HG03045 (cell line): ENCODE data around the gene DISP3.

Experiments used
- ATAC-seq: cut with Tn5 transposase; IDR thresholded peaks from one replicate; pipeline ENCODE4 v1.9.1; 2021; ENCODE audit warnings: mild to moderate bottlenecking, moderate library complexity; ENCODE audit not compliant: unreplicated experiment

The DISP3 gene

GRCh38 chr1:11538886-11539285 lies 59.9 kb downstream of the DISP3 start:
- no peak for ATAC-seq

DNA sequence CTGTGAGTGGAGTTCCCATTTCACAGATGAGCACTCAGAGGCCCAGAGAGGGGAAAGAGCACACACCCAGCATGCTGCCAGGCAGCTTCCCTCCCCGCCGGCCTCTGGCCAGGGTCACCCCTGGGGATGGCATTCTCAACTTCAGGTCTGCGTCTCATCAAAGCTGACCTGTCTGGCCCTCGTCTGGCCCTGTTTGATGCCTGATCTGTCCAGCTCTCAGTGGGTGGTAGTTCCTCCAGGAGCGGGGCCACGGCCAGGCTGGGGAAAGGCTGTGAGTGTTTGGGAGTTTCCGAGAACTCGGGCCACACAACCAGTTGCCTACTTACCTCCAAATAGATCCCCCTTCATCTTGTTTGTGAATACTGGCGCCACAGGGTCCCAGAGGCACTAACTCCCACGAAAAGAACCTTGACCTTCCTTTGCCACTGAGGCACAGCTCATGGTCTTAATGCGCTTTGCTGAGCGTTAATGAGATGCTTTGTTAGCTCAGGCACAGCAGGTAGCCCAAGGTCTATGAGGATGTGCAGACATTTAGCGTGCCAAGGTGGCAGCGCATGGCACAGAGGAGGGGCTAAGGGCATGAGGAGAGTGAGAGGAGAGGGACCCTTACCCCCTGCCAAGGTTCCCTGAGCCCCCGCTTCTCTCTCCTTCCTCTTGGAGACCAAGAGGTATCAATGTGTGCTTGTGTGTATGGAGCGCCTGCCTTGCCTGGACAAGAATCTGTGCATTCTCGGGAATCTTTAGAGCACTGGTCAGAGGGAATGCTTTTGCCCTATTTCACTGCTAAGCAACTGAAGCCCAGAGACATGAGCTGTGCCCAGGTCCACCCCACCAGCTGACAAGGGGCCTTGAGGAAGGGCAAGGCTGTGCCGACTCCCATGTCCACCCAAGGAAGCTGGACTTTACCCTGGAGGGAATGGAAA lies 61.2 kb downstream of the DISP3 start:
- ATAC-seq: no peak

GRCh38 chr1:11540773-11541160 lies 61.8 kb downstream of the DISP3 start:
- ATAC-seq: no peak

GRCh38 chr1:11541236-11541635 lies 62.3 kb downstream of the DISP3 start:
- ATAC-seq: no peak

DNA sequence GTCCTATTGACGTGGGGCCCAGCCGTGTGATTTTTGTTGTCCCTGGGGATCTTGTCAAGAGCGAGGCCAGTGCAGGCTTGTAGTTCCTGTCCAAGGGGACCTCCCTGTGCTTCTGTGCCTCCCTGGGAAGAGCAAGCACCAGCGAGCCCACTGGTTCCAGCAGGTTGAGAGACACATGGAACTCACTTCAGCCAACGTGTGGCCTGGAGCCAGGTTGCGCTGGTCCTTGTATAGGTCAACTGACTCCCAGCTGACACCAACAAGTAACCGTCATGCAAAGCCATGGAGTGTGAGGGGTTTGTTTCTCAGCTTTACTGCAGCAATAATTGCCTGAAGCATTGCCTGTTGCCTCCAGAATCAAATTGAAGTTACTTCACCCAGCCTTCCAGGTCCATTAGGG lies 63.0 kb downstream of the DISP3 start:
- ATAC-seq: no peak

DNA sequence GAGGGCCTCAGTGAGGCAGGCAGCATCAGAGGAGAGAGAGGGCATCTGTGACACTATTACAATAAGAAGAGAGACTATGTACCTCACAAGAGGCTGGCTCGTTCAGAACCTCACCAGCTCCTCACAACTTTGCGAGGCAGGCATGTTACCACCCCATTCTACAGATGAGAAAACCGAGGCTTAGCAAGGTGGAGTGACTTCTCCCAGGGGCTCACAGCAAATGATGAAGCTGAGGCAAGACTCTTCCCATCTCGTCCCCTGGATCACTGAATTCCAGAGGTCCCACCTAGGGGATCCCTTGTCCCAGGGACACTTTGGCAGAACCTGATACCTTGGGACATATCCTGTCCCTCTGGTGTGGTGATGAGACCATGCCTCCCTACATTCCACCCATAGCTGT lies 64.4 kb downstream of the DISP3 start:
- ATAC-seq: no peak

DNA sequence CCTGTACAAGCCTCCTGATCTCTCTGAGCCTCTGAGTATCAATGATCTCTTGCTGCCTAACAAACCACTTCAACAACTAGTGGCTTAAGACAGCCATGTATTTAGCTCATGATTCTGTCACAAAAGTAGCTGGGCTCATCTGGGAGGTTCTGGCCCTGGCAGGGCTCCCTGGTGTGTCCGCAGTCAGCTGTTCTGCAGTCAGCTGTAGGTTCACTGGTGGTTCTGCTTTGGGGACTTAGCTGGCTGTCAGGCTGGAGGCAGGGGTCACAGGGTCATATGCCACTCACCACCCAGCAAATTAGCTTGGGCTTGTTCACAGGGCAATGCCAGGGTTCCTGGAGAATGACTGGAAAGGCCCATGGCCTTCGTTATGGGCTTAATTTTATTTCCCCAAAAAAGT lies 64.8 kb downstream of the DISP3 start:
- ATAC-seq: no peak

GRCh38 chr1:11546456-11546855 lies 67.5 kb downstream of the DISP3 start:
- no peak for ATAC-seq

DNA sequence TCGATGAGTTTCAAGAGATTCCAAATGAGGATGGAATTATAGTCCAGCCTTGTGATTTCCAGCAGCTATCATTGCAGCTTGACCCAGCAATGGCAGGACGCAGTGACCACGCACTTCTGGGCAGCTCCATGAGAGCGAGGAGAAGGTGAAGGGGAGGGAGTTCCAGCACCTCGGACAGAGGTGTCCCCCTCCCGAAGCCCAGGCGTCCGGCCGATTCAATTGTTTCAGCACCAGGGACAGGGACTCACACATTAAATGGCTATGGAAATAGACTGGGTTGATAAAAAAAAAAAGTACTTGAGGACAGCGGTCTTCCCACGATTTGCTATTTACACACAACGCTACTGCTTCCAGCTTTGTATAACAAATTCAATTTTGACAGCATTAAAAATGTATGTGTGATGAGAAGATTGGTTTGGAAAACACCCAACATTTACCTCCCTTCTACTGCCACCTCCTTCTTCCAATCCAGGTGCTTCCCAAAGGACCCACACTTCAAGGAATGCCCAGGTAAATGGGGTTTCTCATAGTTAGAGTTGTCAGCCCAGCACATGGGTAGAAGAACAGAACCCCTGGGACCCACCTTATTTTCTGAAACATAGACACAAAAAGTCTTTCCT lies 71.8 kb downstream of the DISP3 start:
- ATAC-seq: no peak

- ATAC-seq: no peak
These were observed 79.3 kb downstream of the DISP3 start for GRCh38 chr1:11558276-11558675.

DNA sequence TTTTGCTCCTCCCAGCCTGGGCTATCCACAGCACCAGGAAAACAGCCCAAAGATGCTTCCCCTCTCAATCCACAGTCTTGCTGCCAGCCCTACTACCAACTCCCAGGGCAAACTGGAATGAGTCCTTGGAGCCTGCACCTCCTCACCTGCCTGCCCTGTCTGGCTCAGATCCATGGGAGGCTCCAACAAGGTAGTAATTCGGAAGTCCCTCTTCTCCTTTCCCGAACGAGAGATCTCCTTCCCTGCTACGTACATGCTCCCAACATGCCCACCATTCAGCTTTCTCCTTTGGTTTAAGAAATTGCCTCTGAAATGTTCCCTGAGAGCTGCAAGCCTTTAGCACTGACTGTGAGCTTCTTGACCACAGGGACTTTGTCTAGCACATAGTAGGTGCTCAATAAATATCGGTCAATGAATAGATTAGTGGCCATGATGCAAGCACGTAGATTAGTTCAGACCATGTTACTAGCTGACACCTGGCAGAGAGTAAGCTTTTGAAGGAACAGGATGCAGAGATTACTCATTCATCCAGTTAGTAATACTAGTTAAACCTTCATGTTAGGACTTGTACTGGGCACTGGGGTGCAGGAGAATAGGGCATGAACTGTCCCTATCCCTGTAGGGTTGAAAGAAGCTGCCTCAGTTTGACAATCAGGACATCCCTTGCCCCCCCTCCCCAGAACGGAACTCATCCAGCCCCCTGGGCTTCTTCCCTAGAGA lies 80.1 kb downstream of the DISP3 start:
- ATAC-seq: no peak

DNA sequence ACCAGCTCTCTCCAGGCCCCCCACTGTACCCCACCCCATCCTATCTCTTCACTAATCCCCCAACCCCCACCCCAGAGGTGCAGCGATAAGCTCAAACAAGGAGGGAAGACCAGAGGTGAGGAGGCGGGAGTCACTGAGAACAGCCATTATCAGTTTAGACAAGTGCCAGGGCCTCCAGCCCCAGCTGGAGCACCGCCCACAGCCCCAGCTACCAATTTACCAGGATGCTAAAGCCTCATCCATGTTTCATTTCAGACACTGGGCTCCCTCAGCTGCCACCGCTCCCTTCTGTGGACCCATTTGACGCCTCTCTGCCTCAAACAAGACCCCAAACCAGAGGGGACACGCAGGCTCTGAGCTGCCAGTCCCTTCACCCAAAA lies 80.6 kb downstream of the DISP3 start:
- no peak for ATAC-seq

DNA sequence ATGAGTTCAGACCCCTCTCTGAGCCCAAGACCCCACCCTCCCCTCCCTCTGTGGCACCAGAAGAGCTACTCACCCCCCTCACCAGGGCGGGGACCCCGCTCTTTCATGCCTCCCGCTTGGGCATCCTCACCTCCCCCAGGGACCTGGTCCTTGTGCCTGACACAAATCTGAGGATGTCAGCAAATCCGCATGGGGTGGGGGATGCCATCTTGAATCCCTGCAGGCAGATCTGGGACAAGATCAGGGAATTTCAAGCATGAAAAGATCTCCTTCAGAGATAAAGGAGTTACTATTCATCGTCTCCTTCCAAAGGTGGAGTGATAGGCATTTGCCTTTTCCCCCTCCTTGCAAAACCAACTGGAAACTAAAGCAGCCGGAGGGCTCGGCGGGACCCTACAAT lies 81.1 kb downstream of the DISP3 start:
- no peak for ATAC-seq

- ATAC-seq: no peak
These were observed 82.8 kb downstream of the DISP3 start for GRCh38 chr1:11561740-11562139.

DNA sequence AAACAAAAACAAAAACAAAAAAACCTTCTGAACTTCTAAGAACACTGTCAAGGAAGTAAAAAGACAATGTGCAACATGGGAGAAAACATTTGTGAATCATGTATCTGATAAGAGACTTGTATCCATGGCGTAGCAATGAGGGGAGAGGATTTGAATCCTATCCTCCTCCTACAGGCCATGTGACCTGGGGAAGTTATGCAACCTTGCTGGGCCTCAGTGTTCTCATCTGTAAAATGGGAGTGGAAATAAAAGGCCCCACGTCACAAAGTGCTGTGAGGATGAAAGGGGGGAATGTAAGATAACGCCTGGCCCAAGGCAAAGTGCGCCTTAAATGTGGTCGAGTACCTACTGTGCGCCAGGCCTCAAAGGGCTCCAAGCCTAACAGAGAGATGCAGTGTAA lies 83.7 kb downstream of the DISP3 start:
- no peak for ATAC-seq

DNA sequence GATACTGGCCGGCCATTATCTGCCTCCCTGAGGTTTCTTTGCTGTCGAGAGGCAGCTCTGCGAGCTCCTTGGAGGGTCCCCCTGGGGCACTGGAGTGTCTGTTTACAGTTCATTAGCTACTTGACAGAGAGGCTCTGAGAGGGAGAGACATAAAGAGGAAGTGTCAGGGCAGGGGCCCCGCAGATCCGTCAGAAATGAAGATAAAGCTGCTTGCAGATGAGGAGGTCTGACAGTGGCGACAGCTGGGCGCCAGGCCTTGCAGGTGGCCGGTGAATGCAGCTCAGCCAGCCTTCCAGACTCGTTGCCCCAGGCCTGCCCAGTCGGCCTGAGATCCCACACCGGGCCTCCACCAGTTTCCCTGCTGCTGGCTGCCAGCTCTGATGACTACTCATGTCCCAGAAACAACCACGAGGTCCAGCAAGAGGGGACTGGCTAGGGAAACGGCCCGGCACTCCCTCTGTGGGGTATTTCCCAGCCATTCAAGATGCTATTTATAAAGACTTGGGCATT lies 84.7 kb downstream of the DISP3 start:
- no peak for ATAC-seq

- ATAC-seq: no peak
These were observed 85.3 kb downstream of the DISP3 start for GRCh38 chr1:11564237-11564636.

GRCh38 chr1:11566042-11566850 lies 87.3 kb downstream of the DISP3 start:
- ATAC-seq: no peak

GRCh38 chr1:11567244-11568065 lies 88.5 kb downstream of the DISP3 start:
- no peak for ATAC-seq

DNA sequence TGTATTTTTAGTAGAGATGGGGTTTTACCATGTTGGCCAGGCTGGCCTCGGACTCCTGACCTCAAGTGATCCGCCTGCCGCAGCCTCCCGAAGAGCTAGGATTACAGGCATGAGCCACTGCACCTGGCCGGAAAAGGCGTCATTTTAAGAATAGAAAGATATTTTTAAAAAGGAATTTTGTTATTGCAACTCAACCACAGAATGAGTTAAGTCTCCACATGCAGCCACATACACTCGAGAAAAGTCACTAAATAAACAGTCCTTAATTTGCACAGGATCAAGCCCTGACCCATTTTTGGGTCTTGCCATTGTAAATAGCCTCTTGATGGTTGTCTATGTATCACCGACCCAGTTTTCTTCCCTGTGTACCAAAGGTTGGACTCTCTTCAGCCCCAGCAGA lies 89.7 kb downstream of the DISP3 start:
- no peak for ATAC-seq
